Thyroid gland (tissue), 4 donors: ENCODE measurements around the gene ZFP69B.

Source experiments
- CTCF ChIP-seq, 6 experiments: fragments of 200-600 bp in 3 of 6; fragments of 450-650 bp in 3 of 6; sonication (generic) in 3 of 6; IDR thresholded peaks; one replicate each; pipeline ENCODE4 v1.5.1; 2016 to 2019; ENCODE audit warnings: antibody characterized with exemption in 6 of 6, mild to moderate bottlenecking in 2 of 6, inconsistent platforms in 1 of 6, moderate library complexity in 1 of 6
- POLR2A ChIP-seq, 2 donors: fragments of 450-650 bp; IDR thresholded peaks; one replicate each; pipeline ENCODE4 v1.6.1; 2017; ENCODE audit warnings: antibody characterized with exemption in 2 of 2, mild to moderate bottlenecking in 2 of 2, moderate library complexity in 1 of 2

GRCh38 chr1:40454873-40455272 lies 4.6 kb downstream of the ZFP69B start:
- TF ChIP-seq CTCF (IDR thresholded peaks at IDR 0.05) (no peak), POLR2A (IDR thresholded peaks at IDR 0.05) (no peak)
